CD4-positive, alpha-beta T cell treated with Interleukin-6 at 100 ng/mL for 8 hours (primary cell): ENCODE measurements around the gene C2CD3.
A peak's percentile ranks its signal among the peaks of the same experiment; 100 is the strongest.
"Not testable (repeated sequence)": the region's sequence is repeated elsewhere in the genome, so short reads cannot be mapped to it uniquely, and the experiment has no call there.

Source experiments
- DNase-seq: peaks from one replicate; pipeline ENCODE4 v3.0.0-alpha.2; 2020; ENCODE audit warnings: mixed read lengths, low spot score

C2CD3 gene

GRCh38 chr11:74112877-74113276, 57.9 kb downstream of the C2CD3 start:
- no peak for DNase-seq

GRCh38 chr11:74106124-74106523, 64.7 kb downstream of the C2CD3 start:
- DNase-seq = no peak

- no peak for DNase-seq
Observed at GRCh38 chr11:74102321-74102720, 68.5 kb downstream of the C2CD3 start.

GRCh38 chr11:74100735-74101134, 70.1 kb downstream of the C2CD3 start:
- no peak for DNase-seq

DNA sequence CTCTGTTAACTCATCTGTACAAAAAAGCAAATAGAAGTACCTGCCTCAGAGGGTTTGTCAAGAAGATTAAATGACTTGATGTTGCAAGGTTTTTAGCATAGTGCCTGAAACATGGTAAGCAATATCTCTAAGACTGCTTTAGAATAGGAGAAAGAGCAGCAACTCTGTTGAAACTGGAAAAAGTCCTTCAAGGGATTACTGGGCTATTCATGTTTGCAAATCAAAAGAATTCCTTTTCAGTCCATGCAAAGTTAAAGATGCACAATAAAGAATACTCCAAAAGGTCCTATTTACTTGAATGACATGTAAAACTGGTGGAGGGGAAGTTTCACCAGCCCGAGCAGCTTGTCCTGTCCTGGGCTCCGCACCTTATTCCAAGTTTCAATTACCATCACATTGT, 70.6 kb downstream of the C2CD3 start:
- DNase-seq = no peak

DNA sequence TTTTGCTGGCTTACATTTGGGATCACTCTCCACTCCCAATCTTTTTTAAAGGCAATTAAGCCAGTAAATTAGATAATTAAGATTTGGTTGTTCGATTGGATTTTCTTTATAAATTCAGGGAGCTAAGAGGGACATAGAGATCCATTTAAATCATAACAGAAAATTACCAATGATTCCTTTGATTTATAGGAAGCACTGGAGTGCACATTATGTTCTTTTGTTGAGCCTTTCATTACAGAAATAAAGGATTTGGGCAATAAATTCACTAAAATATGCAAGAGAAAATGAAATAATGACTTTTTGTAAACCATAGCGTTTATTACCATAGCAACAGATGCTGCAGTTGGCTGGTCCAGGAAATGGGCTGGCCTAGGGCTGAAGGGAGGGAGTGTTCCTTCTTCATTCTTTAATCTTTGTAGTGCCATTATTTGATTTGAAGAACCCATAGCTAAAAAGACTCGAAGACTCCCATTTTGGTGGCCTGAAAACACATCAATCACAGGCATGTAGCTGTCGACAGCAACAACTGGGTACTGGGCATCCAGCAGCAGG, 73.0 kb downstream of the C2CD3 start:
- no peak for DNase-seq

GRCh38 chr11:74094393-74094792, 76.4 kb downstream of the C2CD3 start:
- no peak for DNase-seq

- DNase-seq = no peak
Observed at GRCh38 chr11:74092425-74092824, 78.4 kb downstream of the C2CD3 start.

DNA sequence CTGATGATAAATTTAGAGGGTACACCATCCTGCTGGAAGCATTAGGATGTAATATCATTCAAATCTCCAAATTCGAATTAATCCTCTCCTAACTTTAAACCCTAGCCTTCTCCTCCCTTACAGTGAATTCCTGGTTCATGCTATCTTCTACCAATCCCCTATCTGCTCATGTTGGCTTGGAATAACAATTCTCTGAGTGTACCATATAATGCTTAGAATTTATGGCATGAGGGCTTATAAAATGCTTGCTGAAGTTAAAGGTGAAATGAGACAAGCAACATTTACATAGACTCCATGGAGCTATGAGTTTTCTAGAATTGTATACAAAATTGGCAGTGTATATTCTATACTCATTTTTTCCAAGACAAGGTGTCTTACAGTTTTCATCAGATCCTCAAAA, 79.3 kb downstream of the C2CD3 start:
- no peak for DNase-seq

DNA sequence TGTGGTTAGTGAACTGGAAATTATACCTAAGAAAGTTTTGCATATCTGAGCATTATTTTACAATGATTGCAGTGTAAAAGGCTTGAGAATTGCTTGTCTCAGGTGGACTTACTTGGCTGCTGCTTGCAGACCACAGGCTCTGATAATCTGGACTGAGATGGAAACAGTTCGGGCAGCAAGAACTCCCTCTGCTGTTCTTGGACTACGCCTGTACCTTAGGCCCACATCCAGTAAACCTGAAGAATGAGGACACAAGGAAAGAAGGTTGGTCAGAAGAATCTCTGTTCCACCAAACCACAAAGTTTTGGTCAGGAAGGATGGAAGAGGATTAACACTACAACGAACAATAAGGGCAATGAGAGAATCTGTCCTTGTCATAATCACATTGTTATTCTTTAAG, 80.1 kb downstream of the C2CD3 start:
- peak; percentile 21 for DNase-seq

DNA sequence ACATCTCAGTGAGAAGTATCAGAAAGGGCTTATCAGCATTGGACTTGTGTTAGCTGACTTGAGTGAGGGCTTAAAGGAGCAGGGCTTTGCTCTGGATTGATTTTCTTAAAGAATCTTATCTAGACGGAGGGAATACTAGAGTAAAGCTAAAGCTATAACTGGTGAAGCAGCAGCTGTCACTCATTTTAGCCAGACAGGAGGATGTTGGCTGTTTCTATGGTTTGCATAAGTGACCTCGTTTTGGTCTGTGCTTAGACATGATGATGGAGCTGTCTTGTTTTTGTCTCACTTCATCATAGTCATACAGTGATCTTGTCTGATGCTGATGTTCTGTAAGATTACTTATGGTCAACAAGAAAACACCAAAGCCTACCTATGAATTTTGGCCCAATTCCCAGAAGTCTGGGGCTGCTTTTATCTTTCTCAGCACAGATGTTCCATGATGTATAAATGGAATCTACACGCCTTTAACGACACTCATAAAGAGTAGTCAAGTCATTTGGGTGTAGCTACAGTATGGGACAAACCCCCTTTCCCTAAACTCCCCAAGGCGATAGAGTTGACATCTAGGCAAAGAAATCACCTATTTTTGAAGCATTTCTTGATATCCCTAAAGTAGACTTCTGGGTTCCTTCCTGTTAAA, 84.4 kb downstream of the C2CD3 start:
- no peak for DNase-seq

GRCh38 chr11:74085542-74085892, 85.3 kb downstream of the C2CD3 start:
- no peak for DNase-seq

- DNase-seq = no peak
Observed at GRCh38 chr11:74084796-74085541, 85.8 kb downstream of the C2CD3 start.

- not testable (repeated sequence) for DNase-seq
Observed at GRCh38 chr11:74083927-74084326, 86.9 kb downstream of the C2CD3 start.

- DNase-seq = no peak
Observed at GRCh38 chr11:74081428-74081827, 89.4 kb downstream of the C2CD3 start.

GRCh38 chr11:74077193-74077592, 93.6 kb downstream of the C2CD3 start:
- no peak for DNase-seq

DNA sequence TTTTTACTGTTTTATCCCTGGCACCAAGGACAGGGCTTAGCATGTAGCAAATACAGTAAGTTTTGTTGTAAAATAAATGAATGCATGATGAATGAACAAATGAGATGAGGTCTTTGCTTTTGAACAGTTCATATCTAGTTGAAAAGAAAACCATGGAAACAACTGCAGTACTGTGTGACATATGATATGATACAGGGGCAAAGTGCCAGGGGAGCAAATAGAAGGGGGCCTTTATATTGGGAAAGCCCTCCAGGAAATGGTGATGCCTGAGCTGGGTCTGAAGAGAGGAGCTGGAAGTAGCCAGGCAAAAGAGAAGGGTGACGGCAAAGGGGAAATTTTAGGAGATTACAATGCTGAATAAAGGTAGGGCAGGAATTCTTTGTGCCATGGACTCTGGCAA, 98.1 kb downstream of the C2CD3 start:
- DNase-seq = no peak

GRCh38 chr11:74072286-74072685, 98.5 kb downstream of the C2CD3 start:
- DNase-seq = no peak

- no peak for DNase-seq
Observed at GRCh38 chr11:74070723-74071492, 99.9 kb downstream of the C2CD3 start.

- no peak for DNase-seq
Observed at GRCh38 chr11:74069146-74070046, 101.4 kb downstream of the C2CD3 start.

DNA sequence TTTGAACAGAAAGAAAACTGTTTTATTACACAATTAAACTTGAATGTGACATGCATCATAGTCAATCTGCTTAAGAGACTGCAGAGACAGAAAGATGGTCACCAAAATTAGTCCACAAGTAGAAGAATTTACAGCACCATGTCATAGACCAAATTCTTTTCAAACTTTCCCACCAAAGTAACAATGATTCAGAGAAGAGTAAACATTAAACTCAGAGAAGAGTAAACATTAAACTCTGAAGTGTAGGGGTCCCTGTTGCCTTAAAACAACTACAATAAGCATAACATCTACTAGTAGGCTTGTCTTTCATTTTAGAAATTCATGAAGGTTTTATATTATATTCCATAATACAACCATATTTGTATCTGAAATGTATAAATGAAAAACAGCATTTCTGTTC, 104.1 kb downstream of the C2CD3 start:
- not testable (repeated sequence) for DNase-seq

DNA sequence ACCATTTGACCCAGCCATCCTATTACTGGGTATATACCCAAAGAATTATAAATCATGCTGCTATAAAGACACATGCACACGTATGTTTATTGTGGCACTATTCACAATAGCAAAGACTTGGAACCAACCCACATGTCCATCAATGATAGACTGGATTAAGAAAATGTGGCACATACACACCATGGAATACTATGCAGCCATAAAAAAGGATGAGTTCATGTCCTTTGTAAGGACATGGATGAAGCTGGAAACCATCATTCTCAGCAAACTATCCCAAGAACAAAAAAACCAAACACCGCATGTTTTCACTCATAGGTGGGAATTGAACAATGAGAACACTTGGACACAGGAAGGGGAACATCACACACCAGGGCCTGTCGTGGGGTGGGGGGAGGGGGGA, 105.3 kb downstream of the C2CD3 start:
- not testable (repeated sequence) for DNase-seq
